ENCODE data around the gene TTLL11. TPM values are rescaled to one million over a fixed set of nuclear protein-coding genes. Genes with fewer than 3 reads are reported as not detected.

Gene TTLL11
- total RNA-seq, 4 donors from 2014 or later = 9.1 to 14.6 (median 9.7) TPM

GRCh38 chr9:122086873-122087272, 6.2 kb downstream of the TTLL11 start:
- DNase-seq (ENCODE audit: low spot score in 2 of 2) = no peak
- TF ChIP-seq POLR2A (IDR thresholded peaks at IDR 0.05) (no peak), CTCF (IDR thresholded peaks at IDR 0.05) (no peak)
- no peak overlapping the region for H3K4me3 ChIP-seq (ENCODE audit: low read depth, poor library complexity, severe bottlenecking)
- intact Hi-C loops (cut with DNase I; ENCODE audit: low total_unique reads) = no loop called here
- WGBS, 2 donors = 96 to 100% methylated on average over 1 of the region's 1 CpG

- H3K4me3 ChIP-seq (ENCODE audit: low read depth, poor library complexity, severe bottlenecking) = no peak overlapping the region
- TF ChIP-seq CTCF (IDR thresholded peaks at IDR 0.05) (no peak), POLR2A (IDR thresholded peaks at IDR 0.05) (no peak)
- intact Hi-C loops (cut with DNase I; ENCODE audit: low total_unique reads) = no loop called here
- no peak for DNase-seq (ENCODE audit: low spot score in 2 of 2)
- WGBS, 2 donors = 95 to 100% methylated on average over 1 of the region's 1 CpG
Observed at GRCh38 chr9:122085260-122085659, 7.8 kb downstream of the TTLL11 start.

GRCh38 chr9:122084026-122084675, 9.0 kb downstream of the TTLL11 start:
- H3K4me3 ChIP-seq (ENCODE audit: low read depth, poor library complexity, severe bottlenecking) = no peak overlapping the region
- no peak for DNase-seq (ENCODE audit: low spot score in 2 of 2)
- TF ChIP-seq POLR2A (IDR thresholded peaks at IDR 0.05) (no peak), CTCF (IDR thresholded peaks at IDR 0.05) (no peak)
- 67 to 74% methylated on average over 9 of the region's 9 CpGs for WGBS, 2 donors
- intact Hi-C loops (cut with DNase I; ENCODE audit: low total_unique reads) = no loop called here

GRCh38 chr9:122080986-122081385, 12.1 kb downstream of the TTLL11 start:
- no peak for DNase-seq (ENCODE audit: low spot score in 2 of 2)
- WGBS, 2 donors = 83 to 85% methylated on average over 5 of the region's 5 CpGs
- intact Hi-C loops (cut with DNase I; ENCODE audit: low total_unique reads) = no loop called here
- TF ChIP-seq POLR2A (IDR thresholded peaks at IDR 0.05) (no peak), CTCF (IDR thresholded peaks at IDR 0.05) (no peak)
- H3K4me3 ChIP-seq (ENCODE audit: low read depth, poor library complexity, severe bottlenecking) = no peak overlapping the region

GRCh38 chr9:122078557-122078956, 14.6 kb downstream of the TTLL11 start:
- DNase-seq (ENCODE audit: low spot score in 2 of 2) = no peak
- WGBS, 2 donors = 94 to 95% methylated on average over 1 of the region's 1 CpG
- H3K4me3 ChIP-seq (ENCODE audit: low read depth, poor library complexity, severe bottlenecking) = no peak overlapping the region
- intact Hi-C loops (cut with DNase I; ENCODE audit: low total_unique reads) = no loop called here
- TF ChIP-seq POLR2A (IDR thresholded peaks at IDR 0.05) (no peak), CTCF (IDR thresholded peaks at IDR 0.05) (no peak)

- intact Hi-C loops (cut with DNase I; ENCODE audit: low total_unique reads) = no loop called here
- H3K4me3 ChIP-seq (ENCODE audit: low read depth, poor library complexity, severe bottlenecking) = no peak overlapping the region
- no peak for TF ChIP-seq POLR2A (IDR thresholded peaks at IDR 0.05)
- no peak for TF ChIP-seq CTCF (IDR thresholded peaks at IDR 0.05)
- DNase-seq (ENCODE audit: low spot score in 2 of 2) = no peak
- WGBS, 2 donors = 92 to 98% methylated on average over 3 of the region's 3 CpGs
Observed at GRCh38 chr9:122076773-122077172, 16.3 kb downstream of the TTLL11 start.
